Hematopoietic multipotent progenitor cell treated with erythropoietin and hydrocortisone succinate and interleukin-3 and kit ligand, for 6 days (in vitro differentiated cells): ENCODE data around the gene SORCS1.

Source experiments
- DNase-seq: peaks from one replicate; pipeline ENCODE4 v3.0.0-alpha.2; 2015

SORCS1 gene

DNA sequence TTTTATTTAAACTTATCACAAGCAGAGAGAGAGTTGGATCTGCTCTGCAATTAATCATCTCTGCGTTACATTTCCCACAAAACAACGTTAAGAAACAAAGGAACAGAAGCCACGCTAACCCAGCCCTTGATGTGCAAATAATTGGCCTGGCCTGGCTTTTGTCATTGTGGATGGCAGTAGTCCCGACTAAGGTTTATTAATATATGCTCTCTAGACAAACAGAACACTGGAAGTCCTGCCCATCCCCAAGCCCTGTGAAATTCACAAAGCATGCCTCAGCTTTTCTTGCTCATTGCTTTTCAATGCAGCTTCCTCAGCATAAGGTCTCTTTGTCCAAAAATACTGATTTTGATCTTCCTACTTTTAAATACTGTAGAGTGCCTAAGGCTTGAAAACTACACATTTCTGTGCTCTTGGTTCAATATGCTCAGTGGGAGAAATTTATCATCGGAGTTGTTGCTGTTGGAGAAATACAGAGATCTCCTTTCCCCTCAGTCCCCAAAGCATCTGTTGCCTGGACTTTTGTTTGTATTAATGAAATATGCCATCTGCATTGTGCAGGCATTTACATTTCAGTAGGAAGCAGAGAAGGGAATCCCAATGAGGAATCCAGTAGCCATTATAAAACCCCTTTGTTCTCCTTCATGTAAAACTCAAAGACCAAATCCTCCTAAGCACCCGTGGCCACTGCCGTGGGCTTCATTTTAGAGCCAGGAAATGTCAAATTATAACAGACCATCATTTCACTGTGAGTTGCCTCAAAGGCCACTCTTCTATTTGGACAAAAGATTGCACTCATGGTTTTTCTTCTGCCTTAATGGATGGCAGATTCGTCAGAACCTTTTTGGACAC is 61.1 kb downstream of the SORCS1 start:
- DNase-seq: no peak

DNA sequence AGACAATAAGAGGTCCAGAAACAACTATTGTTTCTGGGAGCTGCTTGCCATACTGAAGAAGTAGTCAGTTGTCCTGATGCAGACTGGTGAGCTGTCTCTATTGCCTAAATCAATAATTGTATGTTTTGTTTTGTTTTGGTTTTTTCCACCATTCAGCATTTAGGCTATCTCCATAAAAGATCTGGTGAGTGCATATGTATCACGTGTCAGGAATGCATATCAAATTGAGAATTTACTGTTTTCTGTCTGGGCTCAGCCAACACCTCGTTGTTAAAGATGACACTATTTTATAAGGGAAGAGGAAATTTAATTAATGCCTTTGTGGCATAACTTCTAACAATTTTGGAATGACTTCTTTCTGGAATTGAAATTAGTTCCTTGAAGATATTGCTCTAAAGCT is 66.2 kb downstream of the SORCS1 start:
- no peak for DNase-seq

DNA sequence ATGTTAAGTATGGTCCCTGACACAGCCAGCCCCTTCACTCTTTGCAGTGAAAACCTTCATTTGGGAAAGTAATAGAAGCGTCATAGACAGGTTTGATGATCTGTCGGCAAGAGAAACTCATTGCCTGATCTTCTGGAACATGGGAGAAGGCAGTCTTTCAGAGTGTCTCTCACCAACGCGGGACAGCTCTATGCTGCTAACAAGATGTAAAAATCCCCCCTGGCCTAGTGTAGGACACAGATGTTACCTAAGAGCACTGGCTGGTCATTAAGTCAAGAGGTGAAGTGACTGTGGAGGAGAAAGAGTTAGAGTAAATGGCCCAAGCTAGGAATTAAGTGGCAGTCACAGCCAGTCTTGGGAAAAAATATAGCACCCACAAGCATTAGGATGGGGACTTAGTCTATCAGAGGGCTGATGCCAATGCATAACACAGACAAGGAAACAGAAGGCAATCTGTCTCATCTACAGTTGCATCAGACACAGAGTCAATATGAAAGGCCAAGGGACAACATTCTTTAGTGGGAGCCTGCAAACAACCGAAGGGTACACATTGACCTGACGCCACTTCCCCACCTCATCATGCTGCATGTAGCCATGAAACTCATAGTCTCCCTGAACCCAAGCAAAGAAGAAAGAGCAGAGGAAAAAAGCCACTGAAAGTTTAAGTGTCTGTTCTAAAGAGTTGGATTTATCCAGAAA is 69.5 kb downstream of the SORCS1 start:
- DNase-seq: no peak

DNA sequence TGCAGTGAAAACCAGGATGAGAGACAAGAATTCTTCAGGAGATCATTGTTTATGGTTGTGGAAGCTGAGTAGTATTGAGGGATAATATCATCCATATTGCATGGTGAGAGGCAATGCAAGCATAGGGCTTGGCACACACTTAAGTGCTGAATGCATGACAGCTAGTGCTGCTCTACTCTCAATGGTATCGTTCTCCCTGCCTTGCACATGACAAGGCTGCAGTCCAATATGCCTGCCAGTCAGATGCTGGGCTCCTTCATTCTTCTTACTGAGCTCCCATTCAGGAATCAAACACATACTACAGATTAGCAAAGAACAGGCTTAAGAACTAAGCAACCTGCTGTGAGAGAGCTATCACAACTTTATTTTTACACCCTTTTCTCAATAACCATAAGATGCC is 72.2 kb downstream of the SORCS1 start:
- DNase-seq: no peak

DNA sequence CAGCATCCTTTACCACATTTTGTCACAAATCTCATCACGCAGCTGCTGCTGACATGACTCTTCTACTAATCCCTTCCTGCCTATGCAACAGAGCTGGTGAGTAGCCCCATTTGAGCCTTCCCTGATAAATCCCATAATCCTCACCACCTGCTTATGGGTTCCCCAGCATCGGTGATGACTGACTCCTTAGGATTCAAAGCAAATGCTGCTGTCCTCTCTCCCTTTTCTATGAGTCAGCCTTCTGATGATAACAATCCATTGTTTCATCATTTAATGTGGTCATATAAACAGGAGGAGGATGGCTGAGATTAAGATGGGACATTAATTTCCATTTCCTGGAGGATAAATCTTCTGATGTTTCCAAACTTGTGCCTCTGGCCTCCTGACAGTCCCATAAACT is 73.4 kb downstream of the SORCS1 start:
- no peak for DNase-seq

DNA sequence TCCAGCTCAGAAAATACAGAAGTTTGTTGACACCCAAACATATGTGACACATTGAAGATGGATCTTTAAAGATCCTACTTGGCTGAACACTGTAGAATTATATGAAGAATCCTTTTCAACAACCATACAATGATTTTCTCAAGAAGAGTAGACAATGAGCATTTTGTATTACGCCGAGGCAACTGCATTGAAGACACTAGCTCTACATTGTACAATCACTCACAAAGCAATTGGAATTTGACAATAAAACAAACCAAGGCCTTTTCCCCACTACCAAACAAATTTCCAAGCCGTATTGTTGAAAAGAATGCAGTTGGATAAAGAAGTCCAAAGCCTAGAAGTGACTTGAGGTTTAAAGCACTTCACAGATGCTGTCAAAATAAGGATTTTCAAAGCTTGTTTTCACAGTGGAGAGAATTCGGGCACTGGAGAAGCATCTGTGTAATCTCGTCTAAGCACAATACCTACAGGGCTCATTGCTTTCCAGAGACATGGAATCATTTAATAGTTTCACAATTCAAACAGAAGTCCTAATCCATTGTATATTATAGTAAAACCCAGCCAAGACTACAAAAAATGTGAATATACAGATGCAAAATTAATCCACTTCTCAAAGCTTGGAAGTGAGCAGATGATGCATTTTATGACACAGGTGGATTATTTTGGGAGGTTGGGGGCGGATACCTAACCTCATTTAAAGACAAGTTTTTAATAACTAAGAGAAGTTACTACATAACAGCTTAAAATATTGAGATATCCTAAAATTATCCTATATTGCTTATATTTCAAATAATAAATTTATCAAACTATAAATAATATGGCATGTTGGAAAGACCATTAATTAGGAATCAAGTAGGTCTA is 78.6 kb downstream of the SORCS1 start:
- DNase-seq: no peak

DNA sequence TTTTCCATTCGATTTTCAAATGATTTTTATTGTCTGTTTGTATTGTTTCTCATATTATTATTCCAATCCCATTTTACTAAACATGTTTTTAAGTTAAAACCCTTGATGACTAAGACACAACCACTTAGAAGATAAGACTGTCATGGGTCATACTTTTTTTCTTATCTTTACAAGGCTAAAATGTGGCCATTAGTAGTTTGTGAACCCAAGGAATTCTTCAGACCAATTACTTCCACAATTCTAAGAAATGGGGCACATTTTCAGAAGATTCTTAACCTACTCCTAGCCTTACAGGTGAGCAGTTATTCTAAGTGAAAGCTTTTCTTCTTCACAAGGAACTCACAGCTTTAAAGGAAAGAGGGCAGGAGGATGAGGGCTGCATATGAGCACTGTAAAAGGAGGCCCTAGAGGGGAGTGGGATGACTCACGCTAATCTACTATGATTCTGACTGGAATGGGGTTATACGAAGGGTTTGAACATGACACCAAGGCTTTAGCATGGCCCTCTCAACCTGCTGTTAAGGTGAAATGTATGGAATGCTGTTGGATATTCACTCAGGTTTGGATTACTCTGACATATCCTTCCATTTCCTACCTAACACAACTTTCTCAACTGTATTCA is 81.0 kb downstream of the SORCS1 start:
- DNase-seq: peak; percentile 3

DNA sequence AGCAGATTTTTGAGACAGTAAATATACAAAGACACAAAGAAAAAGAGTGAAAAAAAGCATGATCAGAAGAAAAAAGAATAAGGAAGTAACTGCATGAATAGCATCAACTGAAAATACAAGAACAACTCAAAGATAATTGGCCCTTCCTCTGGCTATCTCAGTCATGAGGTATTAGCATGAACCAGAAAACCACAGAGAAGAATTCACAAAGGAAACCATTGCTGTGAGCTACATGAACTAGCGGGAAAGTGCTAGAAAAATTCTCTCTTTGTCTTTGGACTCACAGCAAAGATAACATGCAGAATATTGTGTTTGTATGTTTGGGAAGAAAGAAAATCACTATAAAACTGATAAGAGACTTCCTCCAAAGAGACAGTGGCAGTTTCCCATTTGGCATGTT is 82.9 kb downstream of the SORCS1 start:
- peak; percentile 18 for DNase-seq

DNA sequence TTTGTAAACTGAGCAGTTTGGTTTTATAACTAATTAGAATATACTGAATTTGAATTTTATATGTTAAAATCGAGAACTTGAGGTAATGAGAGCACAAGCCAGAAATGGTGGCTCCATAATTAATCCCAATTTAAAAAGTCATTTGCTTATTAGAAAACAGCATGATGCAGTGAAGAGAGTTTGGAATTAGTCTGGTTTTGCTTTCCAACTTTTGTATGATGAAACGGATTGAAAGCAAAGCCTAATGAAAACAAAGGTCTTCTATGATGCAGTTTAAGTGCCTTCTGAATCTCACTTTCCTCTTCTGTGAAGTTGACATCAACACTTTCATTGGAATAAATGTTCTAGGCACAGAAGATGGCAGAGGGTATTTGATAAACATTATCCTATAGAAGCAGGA is 89.4 kb downstream of the SORCS1 start:
- DNase-seq: no peak

DNA sequence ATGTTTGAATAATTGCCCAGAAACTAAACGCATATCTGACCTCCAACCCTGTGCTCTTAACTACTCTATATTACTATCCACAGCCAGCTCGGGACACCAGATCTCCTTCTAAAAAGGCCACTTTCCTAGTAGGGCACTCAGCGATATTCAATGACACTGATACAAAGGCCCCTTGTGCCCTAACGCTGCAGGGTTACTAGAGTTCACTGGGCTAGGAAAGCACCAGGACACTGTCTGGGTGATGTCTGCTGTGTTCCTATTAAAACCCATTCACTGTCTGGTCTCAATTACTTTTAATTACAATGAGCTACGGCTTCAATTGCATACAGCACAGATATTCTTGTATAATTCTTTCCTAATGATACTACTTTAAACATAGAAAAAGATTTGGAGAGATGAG is 91.7 kb downstream of the SORCS1 start:
- DNase-seq: no peak

DNA sequence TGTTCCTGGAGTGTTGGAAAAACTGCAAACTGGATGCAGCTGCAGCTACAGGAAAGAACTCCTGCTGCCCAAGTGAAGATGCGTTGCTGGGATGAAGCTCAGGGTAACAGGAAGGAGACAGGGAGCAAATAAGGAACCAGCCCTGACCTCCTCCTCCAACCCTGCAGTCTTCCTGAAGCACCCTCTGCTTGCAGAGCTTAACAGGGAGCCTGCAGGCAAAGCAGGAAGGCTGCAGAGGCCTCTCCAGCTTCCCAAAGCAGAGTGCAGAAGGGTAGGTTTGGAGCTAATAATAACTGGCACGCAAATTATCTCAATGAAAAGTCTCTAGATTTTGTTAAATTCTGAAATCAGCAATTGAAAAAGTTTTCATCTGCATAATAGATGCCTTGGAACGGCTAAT is 92.5 kb downstream of the SORCS1 start:
- DNase-seq: no peak

DNA sequence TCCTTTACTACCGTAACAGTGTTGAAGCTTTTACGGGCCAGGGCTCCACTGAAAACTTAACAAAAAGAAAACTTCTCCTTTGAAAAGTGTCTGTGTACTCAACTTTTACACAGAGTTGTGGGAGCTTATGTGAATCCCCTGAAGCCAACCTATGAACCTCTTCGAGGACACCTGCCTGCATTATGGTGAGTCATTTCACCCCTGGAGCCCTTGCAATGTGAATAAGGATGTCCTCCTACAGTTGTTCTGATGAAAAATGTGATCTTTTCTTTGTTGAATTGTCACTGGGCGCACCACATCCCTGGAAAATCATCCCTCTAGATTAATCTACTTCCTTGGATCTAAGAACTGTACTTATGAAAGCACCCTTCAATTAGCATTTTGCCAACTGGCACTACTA is 93.2 kb downstream of the SORCS1 start:
- DNase-seq: no peak

DNA sequence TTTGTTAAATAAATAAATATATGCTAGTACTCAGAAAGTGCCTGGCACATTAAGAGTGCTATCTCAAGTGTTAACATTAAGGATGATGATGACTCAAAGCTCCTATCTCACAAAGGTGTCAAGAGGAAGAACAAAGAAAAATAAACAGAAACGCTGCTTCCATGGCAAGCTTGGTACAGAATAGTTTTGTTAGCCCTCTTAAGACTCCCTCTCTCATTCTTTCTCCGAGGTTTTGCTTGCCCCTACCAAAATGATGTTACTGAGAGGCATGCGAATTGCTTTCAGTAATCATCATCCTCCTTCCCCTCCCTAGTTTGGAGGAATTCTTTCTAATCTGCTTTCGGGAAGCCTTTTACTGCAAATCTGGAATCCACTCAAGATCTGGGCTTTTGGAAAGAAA is 96.7 kb downstream of the SORCS1 start:
- no peak for DNase-seq

DNA sequence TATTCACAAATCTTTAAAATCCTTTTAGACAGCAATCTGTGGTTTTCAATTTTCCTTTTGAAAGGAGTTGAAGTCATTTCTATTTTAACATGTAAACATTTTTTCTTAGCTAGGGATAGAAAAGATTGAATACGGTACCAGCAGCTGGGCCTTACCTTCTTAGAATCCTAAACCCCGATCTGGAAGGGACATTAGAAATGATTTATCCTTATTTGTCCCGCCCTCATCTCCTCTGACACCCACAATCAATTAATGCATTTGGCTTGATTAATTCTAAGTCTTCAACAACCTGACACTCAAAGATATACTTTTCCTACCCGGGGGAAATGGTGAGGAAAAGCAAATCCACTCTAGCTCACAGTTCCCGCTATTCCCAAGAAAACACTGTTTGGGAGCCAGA is 100.4 kb downstream of the SORCS1 start:
- DNase-seq: no peak

DNA sequence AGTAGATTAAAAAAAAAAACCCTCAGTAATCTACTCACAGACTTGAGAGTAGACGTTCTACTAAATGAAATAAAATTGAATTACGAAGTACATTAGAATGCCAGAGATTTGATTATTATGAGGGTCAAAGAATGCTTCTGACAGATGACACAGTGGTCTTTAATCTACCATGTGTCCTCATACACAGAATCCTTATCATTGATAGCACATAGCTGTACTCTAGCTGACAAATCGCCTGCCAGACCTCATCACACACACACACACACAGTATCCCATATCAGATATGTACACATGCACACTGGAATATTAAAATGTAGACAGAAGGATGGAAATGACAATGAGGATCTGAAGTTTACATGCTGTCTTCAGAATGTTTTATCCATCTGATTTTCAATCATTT is 104.6 kb downstream of the SORCS1 start:
- DNase-seq: peak; percentile 3

DNA sequence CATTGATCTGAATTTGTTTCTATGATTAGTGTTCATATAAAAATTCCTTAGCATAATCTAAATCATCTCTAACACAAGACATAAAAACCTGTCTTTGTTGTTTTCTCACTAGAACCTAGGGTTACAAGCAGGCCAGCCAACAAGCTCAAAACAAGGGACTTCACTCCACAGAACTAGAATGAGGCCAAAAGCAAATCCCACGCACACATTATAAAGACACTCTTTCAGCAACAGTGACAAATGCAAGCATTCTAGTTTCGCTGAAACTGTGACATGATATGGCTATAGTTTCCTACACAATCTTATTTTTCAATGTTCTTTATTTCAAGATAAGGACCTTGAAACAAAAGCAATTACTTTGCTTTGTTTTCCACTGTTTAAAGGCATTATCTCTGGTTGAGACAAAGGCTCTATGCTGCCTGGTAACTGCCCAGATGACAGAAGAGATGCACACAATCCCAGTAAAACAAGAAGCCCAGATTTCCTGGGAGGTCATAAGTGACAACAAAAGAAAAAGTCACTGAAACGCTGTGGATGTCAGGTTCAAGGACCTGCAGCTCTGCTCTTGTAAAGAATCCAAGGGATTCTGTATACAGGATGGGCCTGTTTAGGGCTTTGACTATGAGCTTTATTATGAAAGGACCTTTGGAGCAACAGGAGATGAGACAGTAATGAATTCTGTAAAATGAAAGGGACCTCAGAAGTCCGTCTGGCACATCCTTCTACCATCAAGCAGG is 105.3 kb downstream of the SORCS1 start:
- DNase-seq: no peak

DNA sequence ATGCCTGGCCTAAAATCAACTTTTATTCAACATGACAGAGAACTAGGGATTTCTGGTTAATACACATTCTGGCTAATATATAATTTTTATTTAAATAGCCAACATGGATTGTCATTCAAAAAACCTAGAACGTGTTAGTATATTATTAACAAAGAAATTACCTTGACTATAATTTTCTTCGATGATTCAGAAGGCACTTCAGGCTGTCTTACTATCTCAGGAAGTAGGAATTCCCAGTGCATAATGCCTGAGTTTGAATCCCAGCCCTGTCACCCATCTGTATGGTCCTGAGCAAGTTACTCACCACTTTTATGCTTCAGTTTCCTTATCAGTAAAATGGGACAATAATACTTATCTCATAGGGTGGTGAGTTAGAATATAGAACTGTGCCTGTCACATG is 106.2 kb downstream of the SORCS1 start:
- DNase-seq: no peak

DNA sequence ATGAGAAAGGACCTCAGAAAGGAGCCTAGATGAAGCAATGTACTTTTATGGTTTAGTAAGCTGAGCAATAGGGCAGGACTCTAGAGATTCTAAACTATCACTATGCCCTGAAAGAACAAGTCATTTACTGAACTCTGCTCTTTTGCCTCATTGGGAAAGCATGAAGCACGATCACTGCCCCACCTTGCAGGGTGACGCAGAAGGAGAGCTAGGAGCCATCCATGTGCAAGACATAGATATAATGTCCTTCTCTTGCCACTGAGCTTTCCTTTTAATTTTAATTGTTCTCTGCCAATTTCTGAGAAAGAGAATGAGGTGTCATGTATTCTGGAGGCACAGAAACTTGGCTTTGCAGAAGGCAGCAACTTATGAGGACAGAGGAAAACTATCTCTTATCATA is 108.3 kb downstream of the SORCS1 start:
- DNase-seq: no peak

DNA sequence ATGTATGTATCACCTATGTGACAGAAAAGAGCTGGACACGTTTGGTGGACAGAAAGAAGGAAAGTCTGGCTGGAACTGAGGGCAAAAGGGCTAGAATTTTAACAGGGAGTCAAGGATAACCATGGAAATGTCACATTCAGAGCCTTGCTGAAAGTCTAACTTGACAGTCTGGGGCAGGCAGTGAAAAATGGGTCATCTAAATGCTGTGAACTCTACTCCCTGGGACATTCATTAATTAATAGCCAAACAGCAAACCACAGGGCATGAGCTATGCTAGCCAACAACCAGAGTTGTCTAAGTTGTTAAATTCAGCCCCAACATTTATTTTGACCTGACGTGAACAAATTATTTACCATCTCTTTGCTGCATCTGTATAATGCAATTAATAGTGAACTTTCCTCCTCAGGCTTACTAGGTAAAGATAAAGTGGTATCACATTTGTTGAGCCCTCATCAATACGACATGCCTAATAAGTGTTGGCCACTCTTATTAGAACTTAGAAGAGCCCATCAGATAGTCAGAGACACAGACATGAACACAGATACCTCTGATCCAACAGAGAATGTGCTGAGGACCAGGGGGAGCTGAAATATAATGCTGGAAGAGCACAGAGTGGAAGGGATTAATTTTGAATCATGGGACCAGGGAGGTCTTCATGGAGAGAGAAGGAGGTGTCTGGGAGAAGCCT is 109.9 kb downstream of the SORCS1 start:
- DNase-seq: no peak

DNA sequence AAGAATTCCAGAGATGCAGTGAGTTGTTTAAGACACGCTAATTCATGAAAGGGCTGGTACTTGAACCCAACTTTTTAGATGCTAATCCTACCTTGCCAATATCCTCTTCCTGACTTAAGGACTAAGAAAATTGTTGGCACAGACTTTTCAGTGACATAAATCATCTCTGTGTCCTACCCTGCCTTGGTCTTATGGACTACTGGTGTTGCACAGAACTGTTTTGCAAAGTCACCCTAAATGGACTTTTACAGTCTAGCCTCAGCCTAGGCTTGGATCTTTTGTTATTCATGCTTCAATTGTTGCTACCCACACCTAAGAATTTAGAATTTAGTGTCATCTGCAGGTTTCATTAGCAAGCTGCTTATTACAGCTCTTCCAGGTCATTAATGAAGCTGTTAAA is 112.7 kb downstream of the SORCS1 start:
- DNase-seq: no peak

DNA sequence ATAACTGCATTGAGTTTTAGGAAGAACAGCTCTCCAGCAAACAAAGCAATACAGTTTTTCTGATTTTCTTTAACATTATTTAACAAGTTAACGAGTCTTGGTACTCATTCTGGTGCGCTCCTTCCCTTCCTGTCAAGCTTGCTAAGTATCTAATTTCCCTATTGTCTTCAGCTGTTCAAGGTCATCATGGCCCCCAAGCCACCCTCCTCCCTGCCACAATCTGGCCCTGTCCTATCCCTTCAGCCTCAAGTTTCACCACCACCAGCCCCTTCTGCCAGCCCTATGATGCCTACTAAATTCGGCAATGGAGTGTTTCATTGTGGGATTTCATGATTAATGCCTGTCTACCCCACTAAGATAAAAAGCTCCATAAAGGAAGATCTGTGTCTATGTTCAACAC is 121.0 kb downstream of the SORCS1 start:
- no peak for DNase-seq
